Inflammatory macrophage treated with lipopolysaccharide for 1 hour (primary cell): ENCODE measurements around the gene MAPK14.
A peak's percentile ranks its signal among the peaks of the same experiment; 100 is the strongest.
"Not testable (repeated sequence)": the region's sequence is repeated elsewhere in the genome, so short reads cannot be mapped to it uniquely, and the experiment has no call there.

Source experiments
- DNase-seq, 2 donors: peaks; one replicate each; pipeline ENCODE4 v3.0.0-alpha.2; 2020 to 2022

Gene MAPK14

DNA sequence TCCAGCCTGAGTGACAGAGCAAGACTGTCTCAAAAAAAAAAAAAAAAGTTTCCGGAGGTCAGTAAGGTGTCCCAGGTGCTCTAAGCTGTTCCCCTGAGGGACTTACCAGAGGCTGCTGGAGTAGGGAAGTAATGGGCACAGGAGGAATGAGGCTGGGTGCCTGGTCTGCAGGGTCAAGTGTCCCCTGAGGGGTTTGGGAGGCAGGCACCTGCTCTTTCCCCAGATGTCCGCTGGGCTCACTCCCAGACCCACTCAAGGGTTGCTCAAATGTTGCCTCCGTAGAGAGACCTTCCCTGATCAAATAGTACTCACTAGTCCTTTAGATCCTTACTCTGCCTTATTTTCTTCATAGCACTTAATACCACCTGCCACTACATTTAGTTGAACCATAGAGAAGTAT is 97.3 kb downstream of the MAPK14 start:
- DNase-seq: no peak

DNA sequence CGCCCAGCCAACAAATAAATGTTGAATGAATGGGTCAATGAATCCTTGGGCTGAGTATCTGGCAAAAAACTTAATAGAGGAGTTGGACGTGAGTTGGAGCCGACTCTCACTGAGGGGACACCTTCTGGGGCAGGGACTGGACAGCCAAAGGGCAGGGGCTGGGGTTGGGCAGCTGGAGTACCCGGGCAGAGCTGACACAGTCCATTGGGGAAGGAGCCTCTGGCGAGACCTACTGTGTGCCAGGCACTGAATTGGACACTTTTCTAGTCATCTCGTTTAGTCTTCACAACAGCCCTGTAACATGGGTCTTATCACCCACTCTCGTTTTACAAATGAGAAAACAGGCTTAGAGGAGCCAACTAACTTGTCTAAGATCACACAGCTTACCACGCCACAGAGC is 98.0 kb downstream of the MAPK14 start:
- DNase-seq: no peak

DNA sequence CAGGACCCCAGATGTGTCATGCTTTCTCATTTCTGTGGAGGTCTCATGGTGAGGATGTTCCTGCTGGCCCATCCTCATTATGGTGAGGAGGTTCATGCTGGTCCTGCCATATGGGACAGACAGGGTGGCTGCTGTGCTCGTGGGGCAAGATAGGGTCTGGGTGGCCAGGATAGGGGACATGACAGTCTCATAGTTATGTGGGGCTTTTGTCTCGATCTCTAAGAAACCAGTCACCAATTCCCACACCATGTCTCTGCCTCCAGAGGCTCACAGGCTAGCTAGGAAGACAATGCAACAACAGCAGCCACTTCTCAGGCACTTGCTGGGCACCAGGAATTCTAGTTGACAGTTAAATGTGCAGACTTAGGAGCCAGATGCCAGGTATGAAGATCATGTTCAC is 98.5 kb downstream of the MAPK14 start:
- no peak for DNase-seq

DNA sequence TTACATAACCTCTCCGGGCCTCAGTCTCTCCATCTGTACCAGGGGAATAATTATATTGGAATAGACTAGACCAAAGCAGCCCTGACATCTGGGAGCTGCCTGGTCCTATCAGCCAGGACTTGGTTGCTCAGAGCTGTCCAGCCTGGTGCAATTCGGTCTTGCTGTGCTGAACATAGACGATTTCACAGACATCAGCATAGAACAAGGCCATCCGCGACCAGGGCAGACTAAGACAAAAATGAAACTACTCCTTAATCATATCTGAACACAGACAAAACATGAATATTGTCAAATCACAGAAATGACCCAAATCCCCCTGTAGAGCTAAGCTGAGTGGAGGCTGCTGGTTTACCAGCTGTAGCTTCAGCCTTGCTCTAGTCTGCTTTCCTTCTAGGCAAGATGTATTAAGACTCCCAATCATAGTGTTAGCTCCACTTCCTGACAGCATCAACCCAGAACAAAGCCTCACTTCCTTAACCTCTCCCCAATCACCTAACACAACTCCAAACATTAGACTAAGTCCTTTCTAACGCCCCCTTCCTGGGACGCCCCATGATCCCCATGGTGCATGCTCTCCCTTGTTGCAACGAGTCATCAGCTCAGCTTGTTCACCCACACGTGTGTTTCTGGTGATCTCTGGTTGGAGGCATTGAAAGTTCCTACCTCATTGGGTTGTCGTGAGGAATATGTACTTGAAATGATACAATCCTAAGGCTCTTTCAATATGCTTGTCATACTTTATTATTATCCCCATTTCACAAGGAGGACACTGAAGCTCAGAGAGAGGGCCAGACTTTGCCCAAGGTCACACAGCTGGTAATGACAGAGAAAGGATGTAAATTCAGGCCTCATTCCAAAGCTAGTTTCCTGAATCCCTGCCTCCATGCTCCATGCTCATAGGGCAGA is 99.2 kb downstream of the MAPK14 start:
- DNase-seq: peak; percentile 59 to 95

DNA sequence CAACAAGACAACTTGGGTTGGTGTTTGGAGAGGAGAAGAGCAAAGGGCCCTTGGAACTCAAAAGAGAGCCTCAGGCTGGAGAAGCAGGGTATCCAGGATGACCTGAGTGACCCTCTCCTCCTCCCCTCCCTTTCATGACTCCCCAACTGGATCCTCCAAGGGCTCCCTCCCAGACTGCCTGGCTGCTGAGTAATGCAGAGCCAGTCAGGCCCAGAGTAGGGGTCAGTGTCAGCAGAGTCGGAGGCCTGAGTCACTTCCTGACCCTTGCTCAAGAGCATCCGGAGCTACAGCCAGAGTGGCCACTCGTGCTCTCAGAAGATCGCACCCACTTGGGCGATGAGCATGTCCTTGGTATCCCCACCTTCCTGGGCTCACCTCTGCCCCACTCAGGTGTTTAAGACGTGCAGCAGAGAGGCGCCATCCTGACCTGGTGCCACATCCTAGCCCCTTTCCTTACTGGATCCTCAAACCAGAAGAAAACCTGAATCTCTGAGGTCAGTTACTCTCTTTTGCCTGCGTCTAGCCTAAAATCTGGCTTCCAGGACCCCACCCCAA is 99.9 kb downstream of the MAPK14 start:
- DNase-seq: peak; percentile 89 to 92

DNA sequence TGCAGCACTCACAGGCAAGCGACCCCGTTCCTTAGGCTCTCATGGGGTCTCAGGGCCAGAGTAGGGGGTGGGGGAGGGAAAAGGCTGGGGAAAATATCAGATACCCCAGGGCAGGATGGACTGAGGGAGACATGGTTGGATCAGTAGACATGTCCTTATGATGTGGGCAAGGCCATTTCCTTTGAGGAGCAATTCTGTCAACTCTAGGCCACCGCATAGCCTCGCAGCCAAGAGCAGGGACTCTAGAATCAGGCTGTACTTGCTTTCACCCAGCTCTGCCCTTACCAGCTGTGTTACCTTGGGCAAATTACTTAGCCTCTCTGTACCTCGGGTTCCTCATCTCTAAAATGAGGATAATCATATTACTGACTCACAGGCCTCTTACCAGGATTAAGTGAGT is 100.5 kb downstream of the MAPK14 start:
- DNase-seq: no peak

DNA sequence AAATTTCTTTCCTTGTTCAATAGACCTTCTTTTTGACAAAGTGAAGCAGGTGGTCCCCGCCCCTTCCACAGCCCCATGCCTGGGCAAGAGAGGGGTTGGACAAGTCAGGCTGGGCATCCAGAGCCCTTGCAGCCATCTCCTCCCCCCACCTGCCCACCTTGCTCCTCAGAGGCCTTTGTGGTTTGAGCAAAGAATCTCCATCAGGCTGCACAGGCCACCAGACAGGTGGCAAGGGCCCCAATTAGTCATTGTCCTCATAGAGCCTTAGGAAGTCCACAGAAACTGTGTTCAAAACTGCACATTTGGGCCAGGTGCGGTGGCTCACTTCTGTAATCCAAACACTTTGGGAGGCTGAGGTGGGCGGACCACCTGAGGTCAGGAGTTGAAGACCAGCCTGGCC is 101.2 kb downstream of the MAPK14 start:
- no peak for DNase-seq

DNA sequence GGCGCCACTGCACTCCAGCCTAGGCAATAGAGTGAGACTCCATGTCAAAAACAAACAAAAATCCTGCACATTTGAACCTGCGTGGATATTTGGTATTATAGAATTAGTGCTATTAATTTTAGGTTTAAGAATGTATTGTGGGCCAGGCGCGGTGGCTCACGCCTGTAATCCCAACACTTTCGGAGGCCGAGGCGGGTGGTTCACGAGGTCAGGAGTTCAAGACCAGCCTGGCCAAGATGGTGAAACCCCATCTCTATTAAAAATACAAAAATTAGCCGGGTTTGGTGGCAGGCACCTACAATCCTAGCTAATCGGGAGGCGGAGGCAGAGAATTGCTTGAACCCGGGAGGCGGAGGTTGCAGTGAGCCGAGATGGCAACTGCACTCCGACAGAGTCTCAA is 101.7 kb downstream of the MAPK14 start:
- not testable (repeated sequence) for DNase-seq

DNA sequence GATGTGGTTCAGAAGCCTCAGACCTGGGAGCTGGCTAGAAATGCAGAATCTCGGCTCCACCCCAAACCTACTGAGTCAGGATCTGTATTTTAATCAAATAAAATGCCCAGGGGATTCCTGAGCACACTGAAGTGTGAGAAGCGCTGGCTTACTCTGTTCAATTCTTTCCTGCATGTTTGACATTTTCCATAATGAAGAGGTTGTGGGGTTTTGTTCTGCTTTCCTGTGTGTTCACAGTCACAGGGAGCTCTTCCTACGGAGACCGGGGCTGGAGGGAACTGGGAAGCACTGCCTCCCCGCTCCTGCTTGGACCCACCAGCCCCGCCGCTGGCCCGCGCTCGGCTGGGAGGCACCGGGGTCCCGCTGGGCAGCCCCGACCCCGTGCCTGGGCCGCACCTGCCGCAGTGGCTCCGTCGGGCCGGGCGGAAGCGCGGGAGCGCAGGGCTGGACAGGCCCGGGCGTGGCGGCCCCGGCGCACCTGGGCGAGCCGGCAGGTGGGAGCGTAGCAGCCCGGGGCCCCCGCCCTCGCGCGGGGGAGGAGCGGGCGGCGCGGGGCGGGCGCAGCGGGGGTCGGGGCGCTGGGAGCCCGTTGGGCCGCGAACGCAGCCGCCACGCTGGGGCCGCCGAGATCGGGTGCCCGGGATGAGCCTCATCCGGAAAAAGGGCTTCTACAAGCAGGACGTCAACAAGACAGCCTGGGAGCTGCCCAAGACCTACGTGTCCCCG is 102.5 kb downstream of the MAPK14 start, which contains the start of gene MAPK13:
Gene MAPK13 (plus strand): TSS at position 573 of the 726 bp plus-strand sequence. CDS start 70 bp downstream, at position 643.
- peak; percentile 43 to 71 for DNase-seq

DNA sequence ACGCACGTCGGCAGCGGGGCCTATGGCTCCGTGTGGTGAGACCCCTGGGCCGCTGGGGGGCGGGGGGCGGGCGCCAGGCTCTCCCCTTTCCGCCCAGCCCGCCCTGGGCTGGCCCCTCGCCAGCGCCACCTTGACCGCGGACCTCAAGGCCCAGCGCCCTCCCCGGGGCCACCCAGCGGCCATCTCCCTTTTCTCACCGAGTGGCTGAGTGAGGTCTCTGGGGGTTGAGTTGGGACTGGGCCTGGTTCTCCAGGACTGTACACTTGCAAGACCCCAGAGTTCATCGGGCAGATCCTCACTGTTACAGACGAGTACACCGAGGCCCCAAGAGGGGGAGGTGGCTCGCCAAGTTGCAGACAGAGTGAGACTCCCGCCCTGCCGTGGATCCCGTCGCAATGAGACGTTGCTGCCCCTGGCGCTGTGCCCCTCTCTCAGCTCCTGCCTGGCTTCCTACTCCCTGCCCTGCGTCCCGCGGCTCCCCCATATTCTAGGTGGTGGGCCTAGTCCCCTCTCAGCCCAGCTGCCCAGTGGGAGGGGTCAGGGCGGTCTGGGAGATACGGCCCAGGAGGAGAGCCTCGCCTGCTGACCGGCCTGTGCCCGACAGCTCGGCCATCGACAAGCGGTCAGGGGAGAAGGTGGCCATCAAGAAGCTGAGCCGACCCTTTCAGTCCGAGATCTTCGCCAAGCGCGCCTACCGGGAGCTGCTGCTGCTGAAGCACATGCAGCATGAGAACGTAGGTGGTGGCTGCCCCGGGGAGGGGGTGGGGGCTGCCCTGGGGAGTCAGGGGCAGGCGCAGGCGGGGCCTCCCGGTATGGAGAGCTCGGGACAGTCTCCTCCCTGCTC is 103.3 kb downstream of the MAPK14 start:
- peak; percentile 26 to 77 for DNase-seq

DNA sequence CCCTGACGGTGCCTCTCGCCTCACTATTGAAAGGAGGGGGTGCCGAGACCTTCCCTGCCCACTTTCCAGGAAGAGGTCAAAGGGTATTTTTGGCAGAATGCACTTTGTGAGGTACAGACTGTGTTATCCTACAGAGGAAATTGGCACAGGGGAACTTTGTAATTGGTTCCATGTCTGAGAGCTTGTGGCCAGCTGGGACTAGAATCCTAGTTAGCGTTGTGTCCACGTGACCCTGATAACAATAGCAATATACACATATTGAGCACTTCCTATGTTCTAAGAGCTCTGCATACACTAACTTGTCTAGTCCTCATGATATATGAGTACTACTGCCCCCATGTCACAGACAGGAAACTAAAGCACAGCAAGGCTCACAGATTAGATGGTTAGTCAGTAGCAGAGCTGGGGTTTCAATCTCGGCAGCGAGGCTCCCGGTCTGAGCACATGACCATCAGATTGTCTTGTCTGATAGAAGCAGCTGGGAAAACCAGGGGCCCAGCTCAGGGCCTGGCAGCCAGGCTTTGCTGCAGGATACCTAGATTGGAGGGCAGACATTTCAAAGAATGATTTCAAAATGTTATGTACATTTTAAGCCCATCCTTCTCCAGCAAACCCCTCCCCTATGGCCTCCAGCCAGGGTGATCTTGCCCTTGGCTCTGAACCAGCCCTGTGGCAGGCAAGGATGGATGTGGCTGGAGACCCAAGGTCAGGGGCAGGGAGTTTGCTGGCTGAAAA is 104.1 kb downstream of the MAPK14 start:
- DNase-seq: peak; percentile 29 to 48

DNA sequence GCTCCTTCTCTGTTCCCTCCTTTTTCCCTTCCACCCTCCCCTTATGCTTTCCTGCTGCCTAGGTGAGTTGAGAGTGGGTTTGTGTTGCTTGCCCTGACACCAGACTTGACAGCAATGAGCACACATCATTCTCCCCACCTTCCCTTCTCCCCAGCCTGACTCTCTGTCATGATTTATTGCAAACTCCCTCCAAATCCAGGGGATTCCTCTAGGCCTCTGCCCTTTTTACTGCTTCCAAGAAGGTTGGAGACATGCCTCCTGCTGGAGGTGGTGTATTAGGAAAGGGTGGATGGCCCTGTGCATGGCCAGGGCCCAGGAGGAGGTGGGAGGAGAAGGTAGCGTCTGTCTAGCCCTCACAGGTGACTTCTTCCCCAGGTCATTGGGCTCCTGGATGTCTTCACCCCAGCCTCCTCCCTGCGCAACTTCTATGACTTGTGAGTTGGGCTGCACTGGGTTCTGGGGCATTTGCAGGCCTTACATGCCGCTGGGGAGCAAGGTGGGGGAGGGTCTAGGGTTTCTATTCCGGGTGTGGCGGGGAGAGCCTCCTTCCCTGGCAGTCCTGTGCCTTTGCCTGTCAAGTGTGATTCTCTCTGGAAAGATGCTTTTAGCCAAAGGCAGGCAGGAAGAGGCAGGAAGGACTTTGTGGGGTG is 104.8 kb downstream of the MAPK14 start:
- no peak for DNase-seq

DNA sequence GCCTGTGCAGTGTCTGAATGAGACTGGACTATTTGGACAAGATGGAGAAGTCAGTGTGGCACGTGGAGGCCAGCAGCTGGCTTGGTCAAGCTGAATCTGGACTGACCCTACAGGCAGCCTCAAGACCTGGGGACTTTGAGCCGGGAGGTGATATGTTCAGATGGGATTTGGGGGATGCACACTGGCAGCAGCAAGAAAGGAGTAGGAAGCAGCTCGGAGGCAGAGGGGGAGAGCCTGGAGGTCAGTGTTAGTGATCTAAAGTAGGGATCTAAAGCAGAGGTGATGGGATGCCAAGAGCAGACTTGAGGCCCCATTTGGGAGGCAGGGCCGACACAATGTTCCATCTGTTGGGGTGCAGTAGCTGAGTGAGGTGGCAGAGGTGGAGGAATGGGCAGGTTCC is 105.5 kb downstream of the MAPK14 start:
- no peak for DNase-seq

DNA sequence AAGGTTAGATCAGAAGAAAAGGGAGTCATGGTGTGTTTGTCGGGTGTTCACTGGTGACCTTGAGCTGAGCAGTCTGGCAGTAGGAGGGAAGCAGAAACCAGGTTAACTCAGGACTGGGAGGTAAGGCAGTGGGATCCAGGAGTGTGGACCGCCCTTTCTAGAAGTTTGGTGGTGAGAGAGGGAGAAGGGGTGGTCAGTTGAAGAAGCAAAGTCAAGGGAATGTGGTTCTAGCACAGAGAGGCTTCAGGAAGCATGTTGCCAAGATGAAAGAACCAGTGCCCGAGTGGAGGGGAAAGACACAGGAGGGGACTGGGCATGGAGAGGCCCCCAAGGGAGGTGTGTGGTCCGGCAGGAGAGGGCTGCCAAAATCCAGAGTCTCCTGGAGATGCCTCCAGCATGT is 106.3 kb downstream of the MAPK14 start:
- DNase-seq: no peak

DNA sequence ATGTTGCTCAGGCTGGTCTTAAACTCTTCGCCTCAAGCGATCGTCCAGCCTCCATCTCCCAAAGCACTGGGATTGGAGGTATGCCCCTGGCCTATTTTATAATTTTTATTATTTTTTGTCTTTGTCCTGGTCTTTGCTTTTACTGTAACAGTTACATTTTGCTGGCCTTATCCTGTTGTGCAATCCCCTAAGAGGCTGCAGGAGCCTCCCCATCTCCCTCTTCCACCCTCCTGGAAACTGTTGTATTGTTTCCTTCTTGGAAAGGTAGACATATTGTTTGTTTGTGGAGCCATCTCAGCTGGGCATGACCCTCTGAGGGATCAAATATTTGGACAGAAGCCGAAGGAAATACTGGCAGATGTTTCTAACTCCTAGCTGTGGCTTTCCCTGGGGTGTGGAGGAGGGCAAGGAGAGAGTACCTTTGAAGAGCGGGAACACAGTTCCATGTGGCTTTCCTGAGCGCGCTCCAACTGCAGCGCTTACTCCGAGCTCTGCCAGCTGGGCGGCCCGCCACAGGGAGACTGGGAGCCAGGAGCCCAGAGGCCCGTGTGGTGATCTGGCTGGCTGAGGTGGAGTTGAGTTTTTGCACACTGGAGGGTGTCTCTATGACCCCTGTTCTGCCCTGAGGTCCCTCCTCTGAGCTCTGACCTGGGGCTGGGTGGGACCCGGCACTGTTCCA is 107.6 kb downstream of the MAPK14 start:
- DNase-seq: no peak

DNA sequence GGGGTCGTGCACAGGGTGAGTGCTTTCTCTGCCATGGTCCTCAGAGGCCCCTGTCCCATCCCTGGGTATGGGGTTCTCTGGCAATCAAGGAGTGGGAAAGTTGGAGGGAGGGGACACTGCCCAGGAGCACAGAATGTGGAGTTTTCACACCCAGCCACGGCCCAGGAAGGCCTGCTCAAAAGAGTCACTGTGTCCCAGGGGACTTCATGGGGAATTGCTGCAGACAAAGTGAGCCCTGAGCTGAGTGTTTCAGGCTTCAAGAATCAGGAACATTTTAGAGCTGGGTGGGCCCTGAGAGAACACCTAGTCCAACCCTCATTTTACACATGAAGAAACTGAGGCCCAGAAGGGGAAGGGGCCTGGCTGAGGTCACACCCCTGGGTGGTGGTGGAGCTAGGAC is 108.4 kb downstream of the MAPK14 start:
- DNase-seq: no peak

DNA sequence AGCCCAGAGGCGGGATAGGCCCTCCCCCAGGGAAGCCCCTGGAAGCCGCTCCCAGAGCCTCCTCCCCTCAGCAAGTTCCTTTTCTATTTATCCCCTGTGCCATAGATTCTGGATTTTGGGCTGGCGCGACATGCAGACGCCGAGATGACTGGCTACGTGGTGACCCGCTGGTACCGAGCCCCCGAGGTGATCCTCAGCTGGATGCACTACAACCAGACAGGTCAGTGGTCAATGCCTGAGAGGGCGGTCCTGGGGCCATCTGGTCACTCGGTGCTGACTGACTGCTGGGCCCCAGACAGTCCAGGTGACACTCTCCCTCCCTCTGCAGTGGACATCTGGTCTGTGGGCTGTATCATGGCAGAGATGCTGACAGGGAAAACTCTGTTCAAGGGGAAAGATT is 108.9 kb downstream of the MAPK14 start:
- DNase-seq: no peak

DNA sequence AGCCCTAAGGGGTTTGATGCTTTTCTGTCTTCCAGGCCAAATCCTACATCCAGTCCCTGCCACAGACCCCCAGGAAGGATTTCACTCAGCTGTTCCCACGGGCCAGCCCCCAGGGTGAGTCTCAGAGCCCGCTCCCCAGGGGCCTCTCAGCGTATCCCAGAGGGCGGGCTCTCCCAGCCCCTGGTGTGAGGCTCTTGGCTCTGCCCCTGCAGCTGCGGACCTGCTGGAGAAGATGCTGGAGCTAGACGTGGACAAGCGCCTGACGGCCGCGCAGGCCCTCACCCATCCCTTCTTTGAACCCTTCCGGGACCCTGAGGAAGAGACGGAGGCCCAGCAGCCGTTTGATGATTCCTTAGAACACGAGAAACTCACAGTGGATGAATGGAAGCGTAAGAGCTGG is 111.1 kb downstream of the MAPK14 start:
- DNase-seq: no peak

DNA sequence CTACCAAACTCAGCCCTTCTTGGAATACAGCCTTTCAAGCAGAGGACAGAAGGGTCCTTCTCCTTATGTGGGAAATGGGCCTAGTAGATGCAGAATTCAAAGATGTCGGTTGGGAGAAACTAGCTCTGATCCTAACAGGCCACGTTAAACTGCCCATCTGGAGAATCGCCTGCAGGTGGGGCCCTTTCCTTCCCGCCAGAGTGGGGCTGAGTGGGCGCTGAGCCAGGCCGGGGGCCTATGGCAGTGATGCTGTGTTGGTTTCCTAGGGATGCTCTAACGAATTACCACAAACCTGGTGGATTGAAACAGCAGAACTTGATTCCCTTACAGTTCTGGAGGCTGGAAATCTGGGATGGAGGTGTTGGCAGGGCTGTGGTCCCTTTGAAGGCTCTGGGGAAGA is 111.8 kb downstream of the MAPK14 start:
- DNase-seq: no peak

DNA sequence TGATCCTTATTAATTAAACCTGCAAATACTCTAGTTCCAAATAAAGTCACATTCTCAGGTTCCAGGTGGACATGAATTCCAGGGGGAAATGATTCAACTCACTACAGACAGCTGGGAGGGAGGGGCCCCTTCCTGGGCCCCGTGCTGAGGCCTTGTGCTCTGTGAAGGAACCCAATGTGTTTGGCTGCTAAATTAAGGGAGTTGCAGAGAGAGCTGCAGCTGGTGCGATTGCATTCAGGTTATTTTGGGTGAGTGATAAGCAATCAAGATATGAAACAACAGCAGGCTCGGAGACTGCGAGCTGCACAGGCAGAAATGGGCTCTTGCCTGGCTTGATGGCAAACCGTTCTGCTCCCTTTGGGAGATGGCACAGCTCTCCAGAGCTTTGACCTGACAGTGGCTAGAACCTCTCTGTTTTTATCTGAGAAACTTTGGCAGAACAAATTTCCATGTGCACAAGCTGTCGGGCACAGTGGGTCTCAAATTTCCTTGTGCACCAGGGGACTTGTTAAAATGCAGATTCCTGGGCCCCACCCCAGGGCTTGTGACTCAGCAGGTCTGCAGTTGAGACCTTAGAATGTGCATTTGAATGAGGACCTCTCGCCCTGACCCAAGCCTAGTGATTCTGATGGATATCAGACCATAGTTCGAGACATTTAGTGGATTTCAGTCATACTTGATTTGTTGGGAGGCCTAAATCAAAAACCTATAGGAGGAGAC is 112.5 kb downstream of the MAPK14 start:
- no peak for DNase-seq
